Measurements from ENCODE around the gene GALNT10. TPM values are rescaled to one million over a fixed set of nuclear protein-coding genes. Genes with fewer than 3 reads are reported as not detected.

Gene GALNT10
- polyA plus RNA-seq, 1 of the 3 experiments (the other 2 are of a cell fraction) = 56.3 TPM

GRCh38 chr5:154349626-154350264 lies 159.2 kb downstream of the GALNT10 start:
- peak; percentile 44; the same call in 1 of the 2 replicates for TF ChIP-seq RCOR1 (IDR thresholded peaks at IDR 0.05; ENCODE audit: low read length)
- no peak for TF ChIP-seq USF2 (IDR thresholded peaks at IDR 0.05; ENCODE audit: borderline replicate concordance, low read depth, low read length)
- POLR2A ChIA-PET = no interaction called here

DNA sequence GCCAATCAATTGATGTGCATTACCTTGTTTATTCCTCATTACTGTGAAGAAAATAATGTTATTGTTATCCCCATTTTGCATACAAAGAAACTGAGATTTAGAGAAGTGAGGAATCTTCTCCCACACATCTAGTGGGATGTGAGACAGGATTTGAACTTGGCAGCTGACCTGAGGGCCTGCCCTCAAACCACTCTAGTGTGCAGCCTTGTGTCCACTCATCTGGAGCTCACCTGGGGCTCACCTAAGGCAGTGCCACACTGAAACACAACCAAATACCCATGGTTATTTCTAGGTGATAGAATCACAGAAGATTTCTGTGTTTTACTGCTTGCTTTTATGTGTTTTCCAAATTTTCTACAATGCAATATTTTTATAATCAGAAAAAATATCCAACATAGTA lies 160.6 kb downstream of the GALNT10 start:
- no peak overlapping the region for H3K4me3 ChIP-seq (ENCODE audit: low read depth in 2 of 2, low read length in 1 of 2)
- no peak overlapping the region for H3K27ac ChIP-seq (ENCODE audit: low read depth in 2 of 2, low read length in 1 of 2)
- H3K36me3 ChIP-seq (replicated peaks in 1 of 2; ENCODE audit: control insufficient read depth in 1 of 2, insufficient read depth in 2 of 2, low read length in 1 of 2) = peaks cover 3 to 12% of the 10 kb centered on the region in 2 experiments
- no peaks in the 10 kb centered on the region for H4K20me1 ChIP-seq (ENCODE audit: insufficient read depth)
- no peaks in the 10 kb centered on the region for H3K27me3 ChIP-seq (ENCODE audit: insufficient read depth)
- H3K9me2 ChIP-seq = no peaks in the 10 kb centered on the region
- peaks cover 78% of the 10 kb centered on the region for H3K79me2 ChIP-seq (ENCODE audit: insufficient read depth)
- no peak overlapping the region for H3K9ac ChIP-seq
- no peak overlapping the region for H3K4me2 ChIP-seq
- POLR2A ChIA-PET = no interaction called here
- H3F3A ChIP-seq (replicated peaks; ENCODE audit: insufficient read depth) = no peaks in the 10 kb centered on the region
- CTCF ChIA-PET = no interaction called here
- H3K4me1 ChIP-seq (ENCODE audit: control insufficient read depth in 1 of 2, insufficient read depth in 2 of 2, low read depth in 1 of 2, low read length in 1 of 2) = peaks cover 0 to 18% of the 10 kb centered on the region in 2 experiments
- no peak for DNase-seq
- no peak for TF ChIP-seq RFX5 (IDR thresholded peaks at IDR 0.05; ENCODE audit: low read length)
- TF ChIP-seq, protein P1, sequence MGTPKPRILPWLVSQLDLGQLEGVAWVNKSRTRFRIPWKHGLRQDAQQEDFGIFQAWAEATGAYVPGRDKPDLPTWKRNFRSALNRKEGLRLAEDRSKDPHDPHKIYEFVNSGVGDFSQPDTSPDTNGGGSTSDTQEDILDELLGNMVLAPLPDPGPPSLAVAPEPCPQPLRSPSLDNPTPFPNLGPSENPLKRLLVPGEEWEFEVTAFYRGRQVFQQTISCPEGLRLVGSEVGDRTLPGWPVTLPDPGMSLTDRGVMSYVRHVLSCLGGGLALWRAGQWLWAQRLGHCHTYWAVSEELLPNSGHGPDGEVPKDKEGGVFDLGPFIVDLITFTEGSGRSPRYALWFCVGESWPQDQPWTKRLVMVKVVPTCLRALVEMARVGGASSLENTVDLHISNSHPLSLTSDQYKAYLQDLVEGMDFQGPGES (IDR thresholded peaks at IDR 0.05; ENCODE audit: low read depth, low read length) = no peak
- no peak for TF ChIP-seq RXRA (IDR thresholded peaks at IDR 0.05; ENCODE audit: borderline replicate concordance, low read depth)
- no peaks in the 10 kb centered on the region for H3K9me3 ChIP-seq
- no peak overlapping the region for H2AFZ ChIP-seq (ENCODE audit: low read depth)

More at GRCh38 chr5:154349626-154350264, 159.2 kb downstream of the GALNT10 start:
- no peak overlapping the region for H3K27ac ChIP-seq (ENCODE audit: low read depth in 2 of 2, low read length in 1 of 2)
- DNase-seq = peak; percentile 23
- no peak overlapping the region for H3K4me3 ChIP-seq (ENCODE audit: low read depth in 2 of 2, low read length in 1 of 2)
- H3K9ac ChIP-seq = no peak overlapping the region
- H3K9me2 ChIP-seq = no peaks in the 10 kb centered on the region
- H3K79me2 ChIP-seq (ENCODE audit: insufficient read depth) = peaks cover 72% of the 10 kb centered on the region
- H2AFZ ChIP-seq (ENCODE audit: low read depth) = no peak overlapping the region
- CTCF ChIA-PET = no interaction called here
- no peak overlapping the region for H3K4me2 ChIP-seq
- 56% methylated on average over 5 of the region's 5 CpGs for WGBS (ENCODE audit: low lambda C conversion rate)
- H3F3A ChIP-seq (replicated peaks; ENCODE audit: insufficient read depth) = no peaks in the 10 kb centered on the region
- H3K36me3 ChIP-seq (replicated peaks in 1 of 2; ENCODE audit: control insufficient read depth in 1 of 2, insufficient read depth in 2 of 2, low read length in 1 of 2) = peaks cover 3 to 12% of the 10 kb centered on the region in 2 experiments
- H3K4me1 ChIP-seq (ENCODE audit: control insufficient read depth in 1 of 2, insufficient read depth in 2 of 2, low read depth in 1 of 2, low read length in 1 of 2) = peaks cover 0 to 4% of the 10 kb centered on the region in 2 experiments; a peak in 1 of 4 replicates
- H3K9me3 ChIP-seq = no peaks in the 10 kb centered on the region
- no peaks in the 10 kb centered on the region for H4K20me1 ChIP-seq (ENCODE audit: insufficient read depth)
- no peaks in the 10 kb centered on the region for H3K27me3 ChIP-seq (ENCODE audit: insufficient read depth)

- 98% methylated on average over 3 of the region's 3 CpGs for WGBS (ENCODE audit: low lambda C conversion rate)
- POLR2A ChIA-PET = no interaction called here
Measured at GRCh38 chr5:154351566-154351965, 161.0 kb downstream of the GALNT10 start.

More at GRCh38 chr5:154351566-154351965, 161.0 kb downstream of the GALNT10 start:
- Histone ChIP-seq H3K9me3 (no peaks in the 10 kb centered on the region), H3K9me2 (no peaks in the 10 kb centered on the region), H3K36me3 (replicated peaks in 1 of 2; ENCODE audit: control insufficient read depth in 1 of 2, insufficient read depth in 2 of 2, low read length in 1 of 2) (peaks cover 3 to 12% of the 10 kb centered on the region in 2 experiments), H3K4me1 (ENCODE audit: control insufficient read depth in 1 of 2, insufficient read depth in 2 of 2, low read depth in 1 of 2, low read length in 1 of 2) (peaks cover 2 to 19% of the 10 kb centered on the region in 2 experiments), H3F3A (replicated peaks; ENCODE audit: insufficient read depth) (no peaks in the 10 kb centered on the region), H3K79me2 (ENCODE audit: insufficient read depth) (peaks cover 82% of the 10 kb centered on the region), H3K4me2 (no peak overlapping the region), H3K4me3 (ENCODE audit: low read depth in 2 of 2, low read length in 1 of 2) (no peak overlapping the region), H2AFZ (ENCODE audit: low read depth) (no peak overlapping the region), H3K9ac (no peak overlapping the region), H4K20me1 (ENCODE audit: insufficient read depth) (no peaks in the 10 kb centered on the region), H3K27ac (ENCODE audit: low read depth in 2 of 2, low read length in 1 of 2) (no peak overlapping the region), H3K27me3 (ENCODE audit: insufficient read depth) (no peaks in the 10 kb centered on the region)
- TF ChIP-seq TAF1 (IDR thresholded peaks at IDR 0.05; ENCODE audit: borderline replicate concordance, low read depth, low read length) (no peak), GATA2 (CRISPR knock-in tag; IDR thresholded peaks at IDR 0.05) (no peak), FOXM1 (IDR thresholded peaks at IDR 0.05; ENCODE audit: low read depth) (no peak), RXRA (IDR thresholded peaks at IDR 0.05; ENCODE audit: borderline replicate concordance, low read depth) (no peak), ELF1 (IDR thresholded peaks at IDR 0.05) (no peak), SIN3A (IDR thresholded peaks at IDR 0.05; ENCODE audit: borderline replicate concordance, low read depth, low read length) (no peak), FOSL2 (IDR thresholded peaks at IDR 0.05; ENCODE audit: borderline replicate concordance, low read depth) (no peak), NRF1 (IDR thresholded peaks at IDR 0.05; ENCODE audit: low read depth, low read length) (no peak), RCOR1 (IDR thresholded peaks at IDR 0.05; ENCODE audit: low read length) (no peak), MEF2A (IDR thresholded peaks at IDR 0.05; ENCODE audit: borderline replicate concordance, low read depth) (no peak), PBX3 (IDR thresholded peaks at IDR 0.05) (no peak), SMC3 (IDR thresholded peaks at IDR 0.05; ENCODE audit: low read depth, low read length) (no peak), GABPA (IDR thresholded peaks at IDR 0.05; ENCODE audit: low read depth) (no peak)
- DNase-seq = no peak
- CTCF ChIA-PET = no interaction called here
